Hematopoietic multipotent progenitor cell (in vitro differentiated cells): ENCODE measurements around the gene SDR9C7. TPM values are rescaled to one million over a fixed set of nuclear protein-coding genes. Genes with fewer than 3 reads are reported as not detected.
"Not testable (repeated sequence)": the region's sequence is repeated elsewhere in the genome, so short reads cannot be mapped to it uniquely, and the experiment has no call there.

Source experiments
- DNase-seq, 3 donors: peaks; one replicate each; pipeline ENCODE4 v3.0.0-alpha.2; 2011 to 2015; ENCODE audit warnings: low read depth in 2 of 3, low spot score in 2 of 3
- total RNA-seq: library from RNA; depleted of rRNA; stranded (reverse); fragments of >200 nt; gene quantifications from one replicate; pipeline ENCODE4 v1.2.3, GENCODE V29; 2012

SDR9C7 gene
- total RNA-seq, 1 donor: not detected

- no peak for DNase-seq
These were observed 12.9 kb downstream of the SDR9C7 start for GRCh38 chr12:56921346-56921745.

- DNase-seq: not testable (repeated sequence)
These were observed 16.1 kb downstream of the SDR9C7 start for GRCh38 chr12:56918139-56918538.

GRCh38 chr12:56916996-56917333 is 17.2 kb downstream of the SDR9C7 start:
- no peak for DNase-seq

GRCh38 chr12:56916296-56916995 is 17.8 kb downstream of the SDR9C7 start:
- DNase-seq: no peak

GRCh38 chr12:56914724-56915123 is 19.5 kb downstream of the SDR9C7 start:
- DNase-seq: no peak

- DNase-seq: no peak
These were observed 20.0 kb downstream of the SDR9C7 start for GRCh38 chr12:56914256-56914655.

GRCh38 chr12:56909403-56909802 is 24.8 kb downstream of the SDR9C7 start:
- not testable (repeated sequence) for DNase-seq

- DNase-seq: no peak
These were observed 26.1 kb downstream of the SDR9C7 start for GRCh38 chr12:56908136-56908535.

- no peak for DNase-seq
These were observed 28.4 kb downstream of the SDR9C7 start for GRCh38 chr12:56905852-56906251.

GRCh38 chr12:56903374-56903773 is 30.8 kb downstream of the SDR9C7 start:
- DNase-seq: no peak

GRCh38 chr12:56901313-56901712 is 32.9 kb downstream of the SDR9C7 start:
- DNase-seq: not testable (repeated sequence)

GRCh38 chr12:56900583-56900982 is 33.6 kb downstream of the SDR9C7 start:
- DNase-seq: no peak

- no peak for DNase-seq
These were observed 35.3 kb downstream of the SDR9C7 start for GRCh38 chr12:56898938-56899337.

- no peak for DNase-seq
These were observed 36.3 kb downstream of the SDR9C7 start for GRCh38 chr12:56897844-56898361.

GRCh38 chr12:56896082-56896481 is 38.1 kb downstream of the SDR9C7 start:
- no peak for DNase-seq

GRCh38 chr12:56894698-56895368 is 39.4 kb downstream of the SDR9C7 start:
- DNase-seq: no peak

GRCh38 chr12:56891885-56892284 is 42.3 kb downstream of the SDR9C7 start:
- DNase-seq: not testable (repeated sequence)

GRCh38 chr12:56886319-56886718 is 47.9 kb downstream of the SDR9C7 start:
- no peak for DNase-seq

GRCh38 chr12:56885316-56885715 is 48.9 kb downstream of the SDR9C7 start:
- no peak for DNase-seq

- no peak for DNase-seq
These were observed 49.8 kb downstream of the SDR9C7 start for GRCh38 chr12:56884421-56884820.

GRCh38 chr12:56882407-56882806 is 51.8 kb downstream of the SDR9C7 start:
- not testable (repeated sequence) for DNase-seq
